ENCODE results near the gene MYL5.
"Not testable (repeated sequence)": the region's sequence is repeated elsewhere in the genome, so short reads cannot be mapped to it uniquely, and the experiment has no call there.

MYL5 gene

GRCh38 chr4:722169-722725 is 47.9 kb downstream of the MYL5 start:
- FAIRE-seq (no peak), DNase-seq (ENCODE audit: insufficient read length, low spot score) (no peak)

DNA sequence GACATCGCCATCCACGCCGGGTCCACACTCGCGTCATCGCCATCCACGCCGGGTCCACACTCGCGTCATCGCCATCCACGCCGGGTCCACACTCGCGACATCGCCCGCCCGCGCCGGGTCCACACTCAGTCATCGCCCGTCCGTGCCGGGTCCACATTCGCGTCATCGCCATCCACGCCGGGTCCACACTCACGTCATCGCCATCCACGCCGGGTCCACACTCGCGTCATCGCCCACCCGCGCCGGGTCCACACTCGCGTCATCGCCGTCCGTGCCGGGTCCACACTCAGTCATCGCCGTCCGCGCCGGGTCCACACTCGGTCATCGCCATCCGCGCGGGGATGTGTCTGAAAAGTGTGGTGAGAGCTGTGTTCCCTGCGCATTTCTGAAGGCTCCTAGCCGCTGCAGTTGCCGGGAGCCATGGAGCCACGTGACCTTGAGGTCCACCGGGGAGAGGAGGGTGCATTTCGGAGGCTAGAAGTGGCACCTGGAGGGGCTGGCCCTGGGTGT is 48.6 kb downstream of the MYL5 start:
- no peak for FAIRE-seq
- no peak for DNase-seq (ENCODE audit: insufficient read length, low spot score)

DNA sequence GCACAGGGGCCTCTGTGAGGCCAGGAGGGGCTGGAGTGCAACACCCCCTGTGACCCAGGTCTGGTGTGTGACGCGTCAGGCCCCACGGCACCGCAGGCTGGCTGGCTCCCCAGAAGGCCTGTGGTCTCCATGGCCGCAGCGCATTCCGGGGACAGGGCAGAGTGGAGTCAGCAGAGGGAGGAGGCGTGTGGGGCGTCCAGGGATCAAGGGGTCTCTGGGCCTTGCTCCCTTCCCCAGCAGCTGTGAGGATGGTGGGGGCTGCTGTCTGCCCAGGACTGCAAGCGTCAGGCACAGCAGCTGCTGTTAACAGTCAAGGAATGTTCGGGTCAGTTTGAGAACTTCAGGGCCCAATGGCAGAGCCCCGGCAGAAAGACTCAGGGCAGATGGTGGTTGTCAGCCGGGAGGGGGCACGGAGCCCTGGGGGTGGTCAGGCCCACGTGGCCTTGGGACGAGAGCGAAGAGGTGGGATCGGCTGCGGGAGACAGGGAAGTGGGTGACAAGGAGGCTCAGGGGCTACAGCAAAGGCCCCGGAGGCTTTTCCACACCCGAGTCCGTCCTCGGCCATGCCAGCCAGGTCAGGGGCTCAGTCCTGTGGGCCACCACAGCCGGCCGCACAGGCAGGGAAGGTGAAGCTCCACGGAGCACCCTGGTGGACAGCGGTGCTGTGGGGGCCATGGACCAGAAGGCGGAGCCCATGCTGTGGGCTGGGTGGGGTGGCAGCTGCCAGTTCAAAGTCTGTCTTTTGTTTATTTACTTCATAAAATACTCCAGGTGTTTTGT is 49.6 kb downstream of the MYL5 start:
- DNase-seq (ENCODE audit: insufficient read length, low spot score): no peak
- no peak for FAIRE-seq

DNA sequence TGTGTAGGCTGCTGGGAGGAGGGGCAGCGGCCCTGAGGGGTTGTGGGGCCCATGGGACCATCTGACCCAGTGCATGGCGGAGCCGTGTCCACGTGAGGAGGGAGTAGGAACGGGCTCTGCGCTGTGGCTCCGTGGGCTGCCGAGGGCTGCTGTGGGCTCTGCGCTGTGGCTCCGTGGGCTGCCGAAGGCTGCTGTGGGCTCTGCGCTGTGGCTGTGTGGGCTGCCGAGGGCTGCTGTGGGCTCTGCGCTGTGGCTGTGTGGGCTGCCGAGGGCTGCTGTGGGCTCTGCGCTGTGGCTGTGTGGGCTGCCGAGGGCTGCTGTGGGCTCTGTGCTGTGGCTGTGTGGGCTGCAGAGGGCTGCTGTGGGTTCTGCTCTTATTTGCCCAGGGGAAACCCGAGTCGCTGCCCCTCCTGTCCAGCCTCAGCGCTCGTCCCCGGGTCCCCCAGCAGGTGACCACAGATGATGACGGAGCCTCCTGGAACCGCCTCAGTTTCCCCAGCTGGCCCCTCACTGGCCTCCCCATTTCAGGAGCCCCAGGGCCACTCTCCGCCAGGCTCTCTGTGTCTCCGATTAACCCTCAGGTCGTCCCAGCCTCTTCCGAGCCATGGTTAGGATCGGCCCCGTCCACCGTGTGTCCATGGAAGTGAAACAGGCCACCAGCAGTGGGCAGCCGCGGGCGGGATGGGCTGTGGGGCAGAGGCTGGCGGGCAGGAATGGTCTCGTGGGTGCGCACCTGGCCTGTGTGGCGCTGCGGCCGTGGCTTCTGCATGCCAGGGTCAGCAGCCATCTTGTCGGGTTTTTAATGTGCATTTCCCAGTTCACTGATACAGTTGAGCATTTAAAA is 51.3 kb downstream of the MYL5 start:
- DNase-seq (ENCODE audit: insufficient read length, low spot score) (no peak), FAIRE-seq (no peak)

DNA sequence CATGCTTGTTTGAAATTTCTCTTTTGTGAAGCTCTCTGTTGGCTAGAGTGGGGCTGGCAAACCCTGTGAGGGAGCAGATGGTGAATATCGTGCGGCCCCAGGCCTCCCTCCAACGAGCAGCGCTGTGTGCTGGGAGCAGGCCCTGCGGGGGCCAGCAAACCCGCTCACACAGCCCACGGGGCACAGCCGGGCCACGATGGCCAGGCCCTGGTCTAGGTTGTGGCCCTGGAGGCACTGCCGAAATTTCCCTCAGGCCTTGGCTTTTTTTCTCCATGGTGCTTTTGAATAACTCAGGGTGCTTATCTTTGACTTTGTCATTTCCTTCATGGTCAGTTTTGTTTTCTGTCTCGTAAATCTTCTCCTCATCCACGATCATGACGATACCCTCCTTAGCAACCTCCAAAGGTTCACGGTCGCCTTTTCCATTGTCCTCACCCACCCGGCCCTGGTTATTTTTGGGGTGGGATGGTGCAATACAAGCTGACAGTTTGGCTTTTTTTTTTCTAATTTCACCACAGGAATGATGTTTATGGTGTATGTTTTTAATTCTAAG is 52.0 kb downstream of the MYL5 start:
- no peak for DNase-seq (ENCODE audit: insufficient read length, low spot score)
- no peak for FAIRE-seq

GRCh38 chr4:726838-727237 is 52.5 kb downstream of the MYL5 start:
- no peak for FAIRE-seq

DNA sequence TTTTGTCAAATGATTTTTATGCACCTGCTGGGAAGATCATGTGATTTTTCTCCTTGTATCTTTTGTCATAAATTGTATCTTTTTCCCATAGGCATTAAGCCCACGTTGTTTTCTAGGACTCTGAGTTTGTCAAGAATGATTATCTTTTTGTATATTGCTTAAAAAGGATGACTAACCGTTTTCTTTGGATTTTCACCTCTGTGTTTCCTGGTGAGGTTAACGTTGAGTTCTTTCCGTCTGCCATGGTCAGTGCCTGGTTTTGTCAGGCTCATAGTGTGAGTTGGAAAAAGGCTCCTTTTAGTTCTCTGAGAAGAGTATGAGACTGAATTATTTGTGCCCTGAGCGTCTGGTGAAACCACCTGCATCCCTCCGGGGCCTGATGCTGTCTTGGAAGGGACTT is 53.2 kb downstream of the MYL5 start:
- FAIRE-seq (no peak), DNase-seq (ENCODE audit: insufficient read length, low spot score) (no peak)

More at GRCh38 chr4:726838-727237, 52.5 kb downstream of the MYL5 start:
- DNase-seq (ENCODE audit: insufficient read length, low spot score): no peak

DNA sequence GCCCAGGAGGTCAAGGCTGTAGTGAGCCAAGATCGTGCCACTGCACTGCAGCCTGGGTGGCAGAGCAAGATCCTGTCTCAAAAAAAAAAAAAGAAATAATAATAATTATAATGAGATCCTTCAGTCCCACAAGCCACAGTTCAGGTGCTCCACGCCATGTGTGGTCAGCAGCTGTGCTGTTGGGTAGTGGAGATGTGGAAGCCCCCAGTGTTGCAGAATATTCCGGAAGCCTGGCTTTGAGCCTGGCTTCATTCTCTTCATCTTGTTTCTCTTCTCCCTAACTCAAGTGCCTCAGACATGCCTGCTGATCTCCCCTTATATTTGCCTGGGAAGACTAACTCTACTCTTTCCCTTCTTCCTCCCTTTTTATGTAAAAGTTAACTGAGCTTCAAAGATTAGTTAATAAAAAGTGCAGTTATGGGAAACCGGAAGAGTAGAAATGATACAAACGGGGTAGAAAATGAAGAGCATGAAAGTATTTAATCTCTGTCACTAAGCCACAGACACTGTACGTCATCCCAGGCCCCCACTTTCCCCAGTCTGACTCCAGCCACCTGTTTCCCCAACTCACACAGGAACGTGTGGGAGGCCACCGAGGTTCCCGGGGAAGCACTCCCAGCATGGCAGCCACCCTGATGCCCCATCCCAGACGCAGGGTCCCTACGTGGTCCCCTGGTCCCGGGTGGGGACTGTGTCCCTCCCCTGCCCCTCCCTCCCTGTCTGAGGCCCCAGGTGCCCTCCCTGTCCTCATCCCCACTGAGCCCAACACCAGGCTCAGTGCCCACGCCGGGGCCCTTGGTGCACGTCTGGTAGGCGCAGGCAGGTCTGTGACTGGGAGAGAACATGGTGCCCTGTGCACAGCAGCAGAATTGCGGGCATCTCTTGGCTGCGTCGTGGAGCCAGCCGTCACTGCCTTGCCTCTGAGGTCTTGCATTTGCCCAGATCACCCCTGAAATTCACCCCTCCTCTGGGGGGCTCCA is 55.3 kb downstream of the MYL5 start:
- DNase-seq (ENCODE audit: insufficient read length, low spot score) (no peak), FAIRE-seq (no peak)

- no peak for DNase-seq (ENCODE audit: insufficient read length, low spot score)
- FAIRE-seq: no peak
Observed at GRCh38 chr4:730511-730910, 56.2 kb downstream of the MYL5 start.

- not testable (repeated sequence) for FAIRE-seq; DNase-seq (ENCODE audit: insufficient read length, low spot score)
Observed at GRCh38 chr4:730946-731904, 56.9 kb downstream of the MYL5 start.

Measured in GM19239 (cell line).